H9 (cell line): Measurements from ENCODE around the gene IL1RL2. TPM values are rescaled to one million over a fixed set of nuclear protein-coding genes. Genes with fewer than 3 reads are reported as not detected.

ENCODE experiments used
- DNase-seq: peaks from one replicate; pipeline ENCODE4 v3.0.0-alpha.2; 2017
- H2AFZ ChIP-seq: one replicate; pipeline ENCODE4 v1.6.1; 2013; ENCODE audit warnings: mild to moderate bottlenecking, low read length, control low read depth, moderate library complexity
- H2AK5ac ChIP-seq: 2 replicates; pipeline ENCODE4 v1.6.1; 2013; ENCODE audit warnings: low read length, control low read depth, mixed read lengths; ENCODE audit not compliant: insufficient read length
- H2BK120ac ChIP-seq: one replicate; pipeline ENCODE4 v1.6.1; 2013; ENCODE audit warnings: low read depth, mild to moderate bottlenecking, low read length, control low read depth, inconsistent platforms; ENCODE audit not compliant: poor library complexity, severe bottlenecking
- H2BK12ac ChIP-seq: 2 replicates; pipeline ENCODE4 v1.6.1; 2013; ENCODE audit warnings: low read length, control low read depth, mixed read lengths, low read depth; ENCODE audit not compliant: insufficient read length
- H2BK15ac ChIP-seq: 2 replicates; pipeline ENCODE4 v1.6.1; 2013; ENCODE audit warnings: low read depth, low read length, control low read depth
- H2BK20ac ChIP-seq: one replicate; pipeline ENCODE4 v1.6.1; 2013; ENCODE audit warnings: low read depth, mild to moderate bottlenecking, low read length, control low read depth, inconsistent platforms; ENCODE audit not compliant: poor library complexity, severe bottlenecking
- H2BK5ac ChIP-seq: 2 replicates; pipeline ENCODE4 v1.6.1; 2013; ENCODE audit warnings: low read length, control low read depth, mixed read lengths; ENCODE audit not compliant: insufficient read length
- H3K14ac ChIP-seq: 2 replicates; pipeline ENCODE4 v1.6.1; 2013; ENCODE audit warnings: low read length, control low read depth; ENCODE audit not compliant: insufficient read depth
- H3K18ac ChIP-seq: 2 replicates; pipeline ENCODE4 v1.6.1; 2013; ENCODE audit warnings: low read depth, mild to moderate bottlenecking, mixed read lengths, low read length, control low read depth; ENCODE audit not compliant: insufficient read length
- H3K23ac ChIP-seq: 2 replicates; pipeline ENCODE4 v1.6.1; 2013; ENCODE audit warnings: low read length, control low read depth, mixed read lengths, low read depth; ENCODE audit not compliant: insufficient read length
- H3K23me2 ChIP-seq: 2 replicates; pipeline ENCODE4 v1.6.1; 2013; ENCODE audit warnings: low read depth, mild to moderate bottlenecking, mixed read lengths, low read length, control low read depth; ENCODE audit not compliant: insufficient read length, poor library complexity, severe bottlenecking
- H3K27ac ChIP-seq: 2 replicates; pipeline ENCODE4 v1.5.1; 2013; ENCODE audit warnings: low read length, control low read depth, mixed read lengths, low read depth; ENCODE audit not compliant: insufficient read length
- H3K27me3 ChIP-seq: 2 replicates; pipeline ENCODE4 v1.6.1; 2013; ENCODE audit warnings: low read length, control low read depth, inconsistent platforms; ENCODE audit not compliant: insufficient read depth
- H3K4ac ChIP-seq: 2 replicates; pipeline ENCODE4 v1.6.1; 2013; ENCODE audit warnings: low read depth, mild to moderate bottlenecking, control low read depth, inconsistent platforms, low read length, moderate library complexity
- H3K4me1 ChIP-seq: 2 replicates; pipeline ENCODE4 v1.6.1; 2013; ENCODE audit warnings: low read length, control low read depth, inconsistent platforms; ENCODE audit not compliant: insufficient read depth
- H3K4me2 ChIP-seq: 2 replicates; pipeline ENCODE4 v1.6.1; 2013; ENCODE audit warnings: low read length, control low read depth, mixed read lengths; ENCODE audit not compliant: insufficient read length, insufficient read depth
- H3K56ac ChIP-seq: 2 replicates; pipeline ENCODE4 v1.6.1; 2013; ENCODE audit warnings: low read depth, mild to moderate bottlenecking, mixed read lengths, low read length, control low read depth; ENCODE audit not compliant: insufficient read length
- H3K79me1 ChIP-seq: 2 replicates; pipeline ENCODE4 v1.6.1; 2013; ENCODE audit warnings: low read depth, mild to moderate bottlenecking, moderate library complexity, low read length, control low read depth, inconsistent platforms; ENCODE audit not compliant: insufficient read depth, poor library complexity, severe bottlenecking
- H3K79me2 ChIP-seq: 2 replicates; pipeline ENCODE4 v1.6.1; 2013; ENCODE audit warnings: low read length, control low read depth, inconsistent platforms; ENCODE audit not compliant: insufficient read depth
- H3K9ac ChIP-seq: 2 replicates; pipeline ENCODE4 v1.6.1; 2013; ENCODE audit warnings: low read length, control low read depth, mixed read lengths; ENCODE audit not compliant: insufficient read length; ENCODE audit errors: extremely low read depth
- H3K9me3 ChIP-seq: one replicate; pipeline ENCODE4 v1.6.1; 2013; ENCODE audit warnings: low read depth, low read length, inconsistent platforms; ENCODE audit not compliant: control insufficient read depth
- H3T11ph ChIP-seq: one replicate; pipeline ENCODE4 v1.6.1; 2013; ENCODE audit warnings: mild to moderate bottlenecking, low read length, control low read depth, inconsistent platforms
- H4K20me1 ChIP-seq: one replicate; pipeline ENCODE4 v1.6.1; 2013; ENCODE audit not compliant: control insufficient read depth, insufficient read length, insufficient read depth
- H4K5ac ChIP-seq: 2 replicates; pipeline ENCODE4 v1.6.1; 2013; ENCODE audit warnings: low read depth, mild to moderate bottlenecking, mixed read lengths, low read length, control low read depth; ENCODE audit not compliant: insufficient read length
- H4K8ac ChIP-seq: replicated peaks from 2 replicates; pipeline ENCODE4 v1.6.1; 2013; ENCODE audit warnings: low read length, control low read depth, mixed read lengths, low read depth; ENCODE audit not compliant: insufficient read length
- H4K91ac ChIP-seq: 2 replicates; pipeline ENCODE4 v1.6.1; 2013; ENCODE audit warnings: low read depth, mild to moderate bottlenecking, moderate library complexity, mixed read lengths, low read length, control low read depth; ENCODE audit not compliant: insufficient read length
- H3K27ac Mint-ChIP-seq, 3 experiments: 2 replicates in 2 of 3; 3 replicates in 1 of 3; pipeline ENCODE4 v1.8.0; 2020 to 2021; ENCODE audit warnings: mixed read lengths in 3 of 3, mild to moderate bottlenecking in 1 of 3, moderate library complexity in 1 of 3
- H3K27me3 Mint-ChIP-seq: 2 replicates; pipeline ENCODE4 v1.8.0; 2021; ENCODE audit warnings: low read depth, mild to moderate bottlenecking, moderate library complexity, mixed read lengths
- H3K36me3 Mint-ChIP-seq, 3 experiments: 2 replicates in 2 of 3; 3 replicates in 1 of 3; pipeline ENCODE4 v1.8.0; 2020 to 2021; ENCODE audit warnings: low read depth in 3 of 3, mixed read lengths in 3 of 3; ENCODE audit not compliant: insufficient read depth in 1 of 3
- H3K4me1 Mint-ChIP-seq, 2 experiments: 2 replicates each; pipeline ENCODE4 v1.8.0; 2020; ENCODE audit warnings: mixed read lengths in 2 of 2
- H3K4me3 Mint-ChIP-seq, 2 experiments: 2 replicates in 1 of 2; 3 replicates in 1 of 2; pipeline ENCODE4 v1.8.0; 2020 to 2021; ENCODE audit warnings: mild to moderate bottlenecking in 2 of 2, mixed read lengths in 2 of 2, moderate library complexity in 1 of 2
- H3K9me3 Mint-ChIP-seq, 2 experiments: 2 replicates in 1 of 2; 3 replicates in 1 of 2; pipeline ENCODE4 v1.8.0; 2020; ENCODE audit warnings: mild to moderate bottlenecking in 2 of 2, mixed read lengths in 2 of 2, moderate library complexity in 1 of 2
- CTCF ChIP-seq: fragments of 200-600 bp; sonication (generic); conservative IDR thresholded peaks from 3 replicates; pipeline ENCODE4 v1.8.0; 2021; ENCODE audit warnings: antibody characterized with exemption, mild to moderate bottlenecking
- total RNA-seq: library from RNA; stranded (reverse); gene quantifications from 2 replicates; pipeline ENCODE4 v1.2.1, GENCODE V29; 2021

Gene IL1RL2
- total RNA-seq, 1 experiment from 2014 or later, result not detected

DNA sequence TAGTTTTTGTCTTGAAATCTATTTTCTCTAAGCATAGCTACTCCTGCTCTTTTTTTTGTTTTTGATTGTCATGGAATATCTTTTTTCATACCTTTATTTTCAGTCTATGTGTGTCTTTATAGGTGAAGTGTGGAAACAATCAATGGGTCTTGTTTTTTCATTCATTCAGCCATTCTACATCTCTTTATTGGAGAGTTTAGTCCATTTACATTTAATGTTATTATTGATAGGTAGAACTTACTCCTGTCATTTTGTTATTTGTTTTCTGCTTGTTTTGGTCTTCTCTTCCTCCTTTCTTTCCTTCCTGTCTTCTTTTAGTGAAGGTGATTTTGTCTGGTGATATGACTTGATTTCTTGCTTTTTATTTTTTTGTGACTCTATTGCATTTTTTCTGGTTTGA, 17.8 kb downstream of the IL1RL2 start:
- Histone ChIP-seq H3K4ac (no peak overlapping the region), H4K91ac (no peak overlapping the region), H4K20me1 (no peaks in the 10 kb centered on the region), H2BK120ac (no peak overlapping the region), H3K4me2 (no peak overlapping the region), H2AK5ac (no peak overlapping the region), H3K79me2 (no peaks in the 10 kb centered on the region), H3K4me1 (no peaks in the 10 kb centered on the region), H2BK15ac (no peak overlapping the region), H2AFZ (no peak overlapping the region), H4K8ac (no peak overlapping the region), H3T11ph (no peak overlapping the region), H2BK5ac (no peak overlapping the region), H2BK12ac (no peak overlapping the region), H3K14ac (no peak overlapping the region), H3K27me3 (no peaks in the 10 kb centered on the region), H3K23ac (no peak overlapping the region), H3K18ac (no peak overlapping the region), H2BK20ac (no peak overlapping the region), H3K9ac (no peak overlapping the region), H4K5ac (no peak overlapping the region), H3K56ac (no peak overlapping the region), H3K9me3 (no peaks in the 10 kb centered on the region), H3K27ac (no peak overlapping the region), H3K23me2 (no peaks in the 10 kb centered on the region), H3K79me1 (no peaks in the 10 kb centered on the region)
- Mint-ChIP-seq H3K4me3 (no peak overlapping the region), H3K36me3 (no peaks in the 10 kb centered on the region; a peak in 1 of 7 replicates), H3K9me3 (peaks cover 2 to 7% of the 10 kb centered on the region in 2 experiments; a peak in 2 of 5 replicates), H3K27me3 (no peaks in the 10 kb centered on the region; the same call in 1 of the 2 replicates), H3K4me1 (peaks cover 5 to 6% of the 10 kb centered on the region in 2 experiments), H3K27ac (no peak overlapping the region)
- no peak for TF ChIP-seq CTCF
- DNase-seq, result no peak
